Keratinocyte (primary cell): Measurements from ENCODE around the gene MAPRE2.

Source experiments
- CTCF ChIP-seq, 3 experiments: IDR thresholded peaks in 1 of 3; conservative IDR thresholded peaks in 1 of 3; optimal IDR thresholded peaks in 1 of 3; 2 replicates in 2 of 3; 3 replicates in 1 of 3; pipeline versions ENCODE3 to v1.5.1; 2011; ENCODE audit warnings: low read length in 3 of 3, mild to moderate bottlenecking in 3 of 3, moderate library complexity in 2 of 3, control low read depth in 1 of 3, inconsistent platforms in 1 of 3; ENCODE audit not compliant: insufficient read depth in 2 of 3; ENCODE audit errors: extremely low read depth in 1 of 3
- EZH2 ChIP-seq: IDR thresholded peaks from one replicate; pipeline ENCODE4 v1.6.1; 2012; ENCODE audit warnings: inconsistent platforms, mild to moderate bottlenecking, low read length, moderate library complexity

- TF ChIP-seq CTCF (optimal IDR thresholded peaks at IDR 0.05 in 1 of 3, IDR thresholded peaks at IDR 0.05 in 1 of 3, conservative IDR thresholded peaks at IDR 0.05 in 1 of 3; ENCODE audit: extremely low read depth in 1 of 3, insufficient read depth in 2 of 3, low read length in 3 of 3) (no peak), EZH2 (no peak)
Measured at GRCh38 chr18:35029103-35029502, 12.1 kb upstream of the MAPRE2 start.
